HL-60 (cell line): ENCODE results near the gene TFB1M.

Experiments used
- DNase-seq, 2 experiments: peaks; one replicate each; pipeline ENCODE4 v3.0.0-alpha.2; 2010 to 2020; ENCODE audit warnings: low read depth in 1 of 2, low spot score in 1 of 2
- H3K27ac ChIP-seq: fragments of 250-450 bp; sonication (Bioruptor Pico); replicated peaks from 2 replicates; pipeline ENCODE4 v1.5.1; 2020; ENCODE audit warnings: mild to moderate bottlenecking, moderate library complexity
- H3K27me3 ChIP-seq: fragments of 250-450 bp; sonication (Bioruptor Pico); 2 replicates; pipeline ENCODE4 v1.5.1; 2021; ENCODE audit warnings: mild to moderate bottlenecking, moderate library complexity; ENCODE audit not compliant: insufficient read depth, poor library complexity, severe bottlenecking
- H3K4me3 ChIP-seq: replicated peaks from 2 replicates; pipeline ENCODE4 v1.5.1; 2011; ENCODE audit warnings: mild to moderate bottlenecking, control low read depth, low read length; ENCODE audit not compliant: insufficient read depth
- GABPA ChIP-seq: IDR thresholded peaks from 2 replicates; pipeline ENCODE4 v1.6.1; 2012; ENCODE audit warnings: low read depth
- POLR2AphosphoS5 ChIP-seq: IDR thresholded peaks from 2 replicates; pipeline ENCODE4 v1.6.1; 2012; ENCODE audit warnings: low read depth
- SPI1 ChIP-seq: IDR thresholded peaks from 2 replicates; pipeline ENCODE4 v1.6.1; 2012; ENCODE audit warnings: low read depth, mild to moderate bottlenecking, borderline replicate concordance
- TF ChIP-seq, protein P1 (sequence below): IDR thresholded peaks from 2 replicates; pipeline ENCODE4 v1.6.1; 2012; ENCODE audit warnings: low read depth; ENCODE audit not compliant: insufficient replicate concordance
- TF ChIP-seq, protein P2 (sequence below): IDR thresholded peaks from one replicate; pipeline ENCODE4 v1.5.1; 2011; ENCODE audit warnings: low read length, control low read depth, inconsistent platforms; ENCODE audit not compliant: insufficient read depth

Gene TFB1M

DNA sequence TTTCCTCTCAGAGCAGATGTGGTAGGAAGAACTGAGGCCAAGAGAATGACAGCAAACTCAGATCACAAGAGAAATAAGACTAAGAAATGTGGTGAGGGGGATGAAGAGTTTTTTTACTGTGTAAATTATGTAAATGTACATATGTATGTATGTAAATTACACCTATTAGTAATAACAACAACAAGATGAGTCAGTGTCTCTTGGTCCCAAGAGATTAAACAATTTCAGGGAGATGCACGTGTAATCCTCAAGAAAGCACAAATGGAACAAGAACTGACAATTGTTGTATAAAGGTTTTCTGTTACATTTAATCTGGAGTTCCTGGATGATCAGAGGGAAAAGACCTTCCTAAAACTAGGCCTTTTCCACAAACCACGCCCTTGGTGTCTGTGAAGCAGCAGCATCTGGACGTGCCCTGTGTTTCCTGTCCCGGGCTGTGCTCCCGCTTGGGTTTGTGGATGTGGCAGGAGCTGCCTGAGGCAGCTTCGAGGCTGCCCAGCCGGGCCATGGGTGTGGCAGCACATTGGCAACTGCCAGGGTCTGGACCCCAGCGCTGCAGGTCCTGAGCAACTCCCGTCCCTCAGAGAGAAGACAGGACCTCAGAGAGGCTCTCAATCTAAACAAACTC lies 49.5 kb downstream of the TFB1M start:
- TF ChIP-seq, protein P1, sequence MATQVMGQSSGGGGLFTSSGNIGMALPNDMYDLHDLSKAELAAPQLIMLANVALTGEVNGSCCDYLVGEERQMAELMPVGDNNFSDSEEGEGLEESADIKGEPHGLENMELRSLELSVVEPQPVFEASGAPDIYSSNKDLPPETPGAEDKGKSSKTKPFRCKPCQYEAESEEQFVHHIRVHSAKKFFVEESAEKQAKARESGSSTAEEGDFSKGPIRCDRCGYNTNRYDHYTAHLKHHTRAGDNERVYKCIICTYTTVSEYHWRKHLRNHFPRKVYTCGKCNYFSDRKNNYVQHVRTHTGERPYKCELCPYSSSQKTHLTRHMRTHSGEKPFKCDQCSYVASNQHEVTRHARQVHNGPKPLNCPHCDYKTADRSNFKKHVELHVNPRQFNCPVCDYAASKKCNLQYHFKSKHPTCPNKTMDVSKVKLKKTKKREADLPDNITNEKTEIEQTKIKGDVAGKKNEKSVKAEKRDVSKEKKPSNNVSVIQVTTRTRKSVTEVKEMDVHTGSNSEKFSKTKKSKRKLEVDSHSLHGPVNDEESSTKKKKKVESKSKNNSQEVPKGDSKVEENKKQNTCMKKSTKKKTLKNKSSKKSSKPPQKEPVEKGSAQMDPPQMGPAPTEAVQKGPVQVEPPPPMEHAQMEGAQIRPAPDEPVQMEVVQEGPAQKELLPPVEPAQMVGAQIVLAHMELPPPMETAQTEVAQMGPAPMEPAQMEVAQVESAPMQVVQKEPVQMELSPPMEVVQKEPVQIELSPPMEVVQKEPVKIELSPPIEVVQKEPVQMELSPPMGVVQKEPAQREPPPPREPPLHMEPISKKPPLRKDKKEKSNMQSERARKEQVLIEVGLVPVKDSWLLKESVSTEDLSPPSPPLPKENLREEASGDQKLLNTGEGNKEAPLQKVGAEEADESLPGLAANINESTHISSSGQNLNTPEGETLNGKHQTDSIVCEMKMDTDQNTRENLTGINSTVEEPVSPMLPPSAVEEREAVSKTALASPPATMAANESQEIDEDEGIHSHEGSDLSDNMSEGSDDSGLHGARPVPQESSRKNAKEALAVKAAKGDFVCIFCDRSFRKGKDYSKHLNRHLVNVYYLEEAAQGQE, result no peak
- TF ChIP-seq SPI1 (no peak), POLR2AphosphoS5 (no peak), GABPA (no peak)
- TF ChIP-seq, protein P2, sequence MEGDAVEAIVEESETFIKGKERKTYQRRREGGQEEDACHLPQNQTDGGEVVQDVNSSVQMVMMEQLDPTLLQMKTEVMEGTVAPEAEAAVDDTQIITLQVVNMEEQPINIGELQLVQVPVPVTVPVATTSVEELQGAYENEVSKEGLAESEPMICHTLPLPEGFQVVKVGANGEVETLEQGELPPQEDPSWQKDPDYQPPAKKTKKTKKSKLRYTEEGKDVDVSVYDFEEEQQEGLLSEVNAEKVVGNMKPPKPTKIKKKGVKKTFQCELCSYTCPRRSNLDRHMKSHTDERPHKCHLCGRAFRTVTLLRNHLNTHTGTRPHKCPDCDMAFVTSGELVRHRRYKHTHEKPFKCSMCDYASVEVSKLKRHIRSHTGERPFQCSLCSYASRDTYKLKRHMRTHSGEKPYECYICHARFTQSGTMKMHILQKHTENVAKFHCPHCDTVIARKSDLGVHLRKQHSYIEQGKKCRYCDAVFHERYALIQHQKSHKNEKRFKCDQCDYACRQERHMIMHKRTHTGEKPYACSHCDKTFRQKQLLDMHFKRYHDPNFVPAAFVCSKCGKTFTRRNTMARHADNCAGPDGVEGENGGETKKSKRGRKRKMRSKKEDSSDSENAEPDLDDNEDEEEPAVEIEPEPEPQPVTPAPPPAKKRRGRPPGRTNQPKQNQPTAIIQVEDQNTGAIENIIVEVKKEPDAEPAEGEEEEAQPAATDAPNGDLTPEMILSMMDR, result no peak
- Histone ChIP-seq H3K4me3 (no peak overlapping the region), H3K27ac (no peak overlapping the region), H3K27me3 (no peaks in the 10 kb centered on the region)
- DNase-seq, result no peak

DNA sequence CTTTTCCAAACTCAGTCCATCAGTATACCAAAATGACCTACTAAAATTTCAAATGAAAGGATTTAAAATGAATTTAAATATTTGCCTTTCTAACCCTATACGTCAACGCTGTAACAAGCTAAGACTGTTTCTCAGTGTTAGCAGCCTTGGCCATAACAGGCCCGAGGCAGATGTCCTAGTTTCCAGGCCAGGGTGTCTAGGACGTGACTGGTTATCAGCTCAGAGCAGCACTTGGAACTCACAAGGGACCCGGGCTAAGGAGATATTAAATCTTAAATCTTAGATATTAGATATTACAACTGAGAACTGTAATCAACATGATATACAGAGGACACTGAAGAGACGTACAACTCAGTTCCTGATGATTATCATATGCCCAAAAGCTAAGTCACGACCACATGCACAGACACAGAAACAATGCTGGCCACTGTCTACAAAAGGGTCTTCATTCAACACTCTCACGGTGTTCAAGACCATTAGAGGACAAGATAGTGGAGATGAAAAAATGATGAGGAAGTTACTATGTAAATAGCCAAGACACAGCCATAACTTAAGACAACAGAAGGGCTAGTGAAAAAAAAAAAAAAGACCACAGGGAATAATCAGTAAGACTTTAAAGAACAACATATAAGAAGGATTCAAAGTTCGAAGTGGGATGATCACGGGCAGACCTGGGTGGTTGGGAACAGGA lies 50.8 kb downstream of the TFB1M start, which contains the start of gene CLDN20:
Gene CLDN20 (plus strand): TSS at position 641 of the 691 bp plus-strand sequence. CDS start 11,707 bp downstream, outside the sequence.
- no peak within 1 kb of the TSS for H3K4me3 ChIP-seq
- DNase-seq, result no peak
- TF ChIP-seq, protein P2, result no peak
- TF ChIP-seq SPI1, result no peak
- TF ChIP-seq, protein P1, result no peak
- TF ChIP-seq GABPA, result no peak
- no peak for TF ChIP-seq POLR2AphosphoS5
- H3K27me3 ChIP-seq, result no peaks in the 10 kb centered on the region
- no peak within 1 kb of the TSS for H3K27ac ChIP-seq

DNA sequence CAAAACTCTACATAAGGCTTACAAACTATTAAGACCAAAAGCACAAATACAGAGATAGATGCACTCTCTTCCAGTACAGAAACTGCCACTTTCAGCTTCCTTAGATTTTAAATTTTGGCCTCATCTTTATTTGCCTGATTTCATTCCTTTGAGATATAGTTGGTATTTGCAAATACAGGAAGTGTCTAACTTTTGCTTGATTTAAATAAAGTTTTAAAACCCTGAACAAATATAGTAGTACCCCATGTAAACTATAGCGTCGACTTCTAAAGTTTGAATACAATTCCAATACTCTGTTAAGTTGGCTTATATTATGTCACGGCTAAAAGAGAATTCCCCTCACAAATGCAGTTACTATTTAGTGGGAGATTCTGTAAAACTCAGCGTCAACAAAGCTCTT lies 51.6 kb downstream of the TFB1M start:
- no peak overlapping the region for H3K27ac ChIP-seq
- DNase-seq, result no peak
- no peak for TF ChIP-seq GABPA
- TF ChIP-seq, protein P2, result no peak
- TF ChIP-seq, protein P1, result no peak
- TF ChIP-seq POLR2AphosphoS5, result no peak
- no peak for TF ChIP-seq SPI1
- no peak overlapping the region for H3K4me3 ChIP-seq
- no peaks in the 10 kb centered on the region for H3K27me3 ChIP-seq
